Measurements from ENCODE around the gene CPZ. TPM values are rescaled to one million over a fixed set of nuclear protein-coding genes. Genes with fewer than 3 reads are reported as not detected.

The CPZ gene
- total RNA-seq, 2 experiments from 2014 or later: not detected

DNA sequence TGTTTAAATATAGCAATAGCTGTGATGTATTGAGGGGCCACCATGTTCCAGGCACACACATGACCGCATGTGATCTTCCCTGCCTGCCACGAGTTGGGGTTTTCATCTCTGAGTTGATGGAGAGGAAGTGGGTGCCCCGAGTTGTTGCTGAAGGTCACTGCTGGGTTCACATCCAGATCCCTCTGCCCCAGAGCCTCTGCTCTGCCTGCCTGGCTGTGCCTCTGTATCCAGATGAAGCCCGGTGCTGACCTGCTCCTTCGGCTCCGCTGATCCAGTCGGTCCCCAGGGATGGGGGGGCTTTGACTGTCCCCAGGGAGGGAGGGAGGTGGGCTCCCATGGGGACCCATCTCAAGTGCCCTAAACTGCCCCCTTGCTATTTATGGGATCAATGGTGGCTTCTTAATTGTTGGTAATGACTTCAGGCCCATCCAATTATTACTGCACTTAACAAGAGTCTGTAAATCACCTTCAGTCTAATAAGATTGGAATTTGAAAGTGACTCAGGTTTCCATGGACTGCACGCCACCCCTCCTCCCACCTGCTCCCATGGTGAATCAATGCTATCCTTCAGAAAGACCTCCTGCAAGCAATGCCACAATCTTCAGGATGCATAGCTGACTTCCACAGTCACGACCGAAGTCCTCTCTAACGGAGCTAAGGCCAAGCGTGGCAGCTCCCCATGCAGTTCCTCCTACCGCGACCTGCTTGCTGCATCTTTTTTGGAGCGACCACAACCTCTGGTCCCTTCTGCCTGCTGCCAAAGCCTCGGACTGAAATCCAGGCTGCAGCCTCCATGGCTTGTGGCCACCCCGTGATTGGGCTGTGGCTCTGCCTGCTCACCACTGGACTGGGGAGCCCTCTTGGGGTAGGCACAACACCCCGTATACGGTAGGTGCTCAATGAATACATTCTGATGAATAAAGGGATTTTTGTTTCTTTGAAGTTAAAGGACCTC, 73.1 kb downstream of the CPZ start:
- Mint-ChIP-seq H3K36me3 (ENCODE audit: low read depth) (no peaks in the 10 kb centered on the region), H3K9me3 (no peaks in the 10 kb centered on the region), H3K27ac (no peak overlapping the region), H3K4me1 (ENCODE audit: low read depth) (no peaks in the 10 kb centered on the region), H3K27me3 (peaks cover under 1% of the 10 kb centered on the region), H3K4me3 (no peak overlapping the region)
- POLR2A ChIA-PET: no interaction called here
- ATAC-seq: no peak
- intact Hi-C loops (cut with micrococcal nuclease): no loop called here
- TF ChIP-seq, protein P1, sequence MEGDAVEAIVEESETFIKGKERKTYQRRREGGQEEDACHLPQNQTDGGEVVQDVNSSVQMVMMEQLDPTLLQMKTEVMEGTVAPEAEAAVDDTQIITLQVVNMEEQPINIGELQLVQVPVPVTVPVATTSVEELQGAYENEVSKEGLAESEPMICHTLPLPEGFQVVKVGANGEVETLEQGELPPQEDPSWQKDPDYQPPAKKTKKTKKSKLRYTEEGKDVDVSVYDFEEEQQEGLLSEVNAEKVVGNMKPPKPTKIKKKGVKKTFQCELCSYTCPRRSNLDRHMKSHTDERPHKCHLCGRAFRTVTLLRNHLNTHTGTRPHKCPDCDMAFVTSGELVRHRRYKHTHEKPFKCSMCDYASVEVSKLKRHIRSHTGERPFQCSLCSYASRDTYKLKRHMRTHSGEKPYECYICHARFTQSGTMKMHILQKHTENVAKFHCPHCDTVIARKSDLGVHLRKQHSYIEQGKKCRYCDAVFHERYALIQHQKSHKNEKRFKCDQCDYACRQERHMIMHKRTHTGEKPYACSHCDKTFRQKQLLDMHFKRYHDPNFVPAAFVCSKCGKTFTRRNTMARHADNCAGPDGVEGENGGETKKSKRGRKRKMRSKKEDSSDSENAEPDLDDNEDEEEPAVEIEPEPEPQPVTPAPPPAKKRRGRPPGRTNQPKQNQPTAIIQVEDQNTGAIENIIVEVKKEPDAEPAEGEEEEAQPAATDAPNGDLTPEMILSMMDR (IDR thresholded peaks at IDR 0.05): no peak
- no peak for DNase-seq
- CTCF ChIA-PET: no interaction called here

GRCh38 chr4:8666581-8666980, 74.0 kb downstream of the CPZ start:
- DNase-seq (no peak), ATAC-seq (no peak)
- Mint-ChIP-seq H3K9me3 (no peaks in the 10 kb centered on the region), H3K27ac (no peak overlapping the region), H3K27me3 (no peaks in the 10 kb centered on the region), H3K4me3 (no peak overlapping the region), H3K36me3 (ENCODE audit: low read depth) (no peaks in the 10 kb centered on the region), H3K4me1 (ENCODE audit: low read depth) (no peaks in the 10 kb centered on the region)
- ChIA-PET CTCF (no interaction called here), POLR2A (no interaction called here)
- TF ChIP-seq, protein P1 (IDR thresholded peaks at IDR 0.05): no peak
- intact Hi-C loops (cut with micrococcal nuclease): no loop called here

Other genes with a start within 250 kb of the CPZ start
- 10 to 100 TPM; 24.2 to 27.8 TPM for gene ACOX3, start 152.0 kb upstream of the CPZ start, total RNA-seq
- gene TRMT44, start 152.0 kb upstream of the CPZ start, total RNA-seq: 10 to 100 TPM; 25.5 to 26.3 TPM
- gene GPR78, start 12.4 kb upstream of the CPZ start, total RNA-seq: not detected

Data from activated CD8-positive, alpha-beta T cell treated with anti-CD3 and anti-CD28 coated beads for 36 hours (primary cell).